Measurements from ENCODE around the gene MGAT3.
A peak's percentile ranks its signal among the peaks of the same experiment; 100 is the strongest.
"Not testable (repeated sequence)": the region's sequence is repeated elsewhere in the genome, so short reads cannot be mapped to it uniquely, and the experiment has no call there.

MGAT3 gene

DNA sequence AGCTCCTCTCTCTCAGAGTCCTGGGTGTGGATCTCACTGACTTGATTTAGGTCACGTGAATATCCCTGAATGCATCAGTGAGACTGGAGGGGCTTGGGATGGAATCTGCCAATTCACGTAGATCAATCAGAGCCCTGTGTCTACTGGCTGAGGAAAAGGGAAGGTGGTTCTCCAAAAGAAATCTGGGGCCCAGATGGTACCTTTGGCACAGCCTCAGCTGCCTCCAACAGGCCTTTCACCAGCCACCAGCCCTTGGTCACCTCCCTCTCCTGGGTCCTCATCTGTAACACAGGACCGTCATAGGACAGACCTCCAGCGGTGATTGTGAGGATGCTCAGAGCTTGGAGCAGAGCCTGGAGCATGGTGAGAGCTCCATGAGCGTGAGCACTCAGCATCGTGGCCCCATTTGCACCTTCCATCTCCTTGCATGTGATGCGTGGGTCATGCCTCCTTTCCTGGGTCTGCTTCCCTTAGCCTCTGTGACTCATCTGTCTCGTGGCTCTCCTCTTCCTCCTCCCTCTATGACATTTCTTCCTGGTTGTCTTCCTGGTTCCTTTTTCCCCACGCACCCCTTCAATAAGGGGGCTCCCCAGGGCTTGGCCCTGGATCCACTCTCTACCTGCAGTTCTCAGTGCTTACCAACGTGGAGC lies 37.8 kb downstream of the MGAT3 start:
- no peaks in the 10 kb centered on the region for H3K9me3 Mint-ChIP-seq
- DNase-seq (ENCODE audit: low spot score in 2 of 2): no peak
- no peak overlapping the region for H3K4me3 Mint-ChIP-seq
- H3K27me3 Mint-ChIP-seq: no peaks in the 10 kb centered on the region
- H3K36me3 Mint-ChIP-seq (ENCODE audit: insufficient read depth): no peaks in the 10 kb centered on the region
- no peak for ATAC-seq (replicated peaks; ENCODE audit: extremely low read depth, poor library complexity, severe bottlenecking)
- H3K4me1 Mint-ChIP-seq: peaks cover 18% of the 10 kb centered on the region
- H3K27ac Mint-ChIP-seq (ENCODE audit: low read depth): peak overlapping the region; percentile 33

DNA sequence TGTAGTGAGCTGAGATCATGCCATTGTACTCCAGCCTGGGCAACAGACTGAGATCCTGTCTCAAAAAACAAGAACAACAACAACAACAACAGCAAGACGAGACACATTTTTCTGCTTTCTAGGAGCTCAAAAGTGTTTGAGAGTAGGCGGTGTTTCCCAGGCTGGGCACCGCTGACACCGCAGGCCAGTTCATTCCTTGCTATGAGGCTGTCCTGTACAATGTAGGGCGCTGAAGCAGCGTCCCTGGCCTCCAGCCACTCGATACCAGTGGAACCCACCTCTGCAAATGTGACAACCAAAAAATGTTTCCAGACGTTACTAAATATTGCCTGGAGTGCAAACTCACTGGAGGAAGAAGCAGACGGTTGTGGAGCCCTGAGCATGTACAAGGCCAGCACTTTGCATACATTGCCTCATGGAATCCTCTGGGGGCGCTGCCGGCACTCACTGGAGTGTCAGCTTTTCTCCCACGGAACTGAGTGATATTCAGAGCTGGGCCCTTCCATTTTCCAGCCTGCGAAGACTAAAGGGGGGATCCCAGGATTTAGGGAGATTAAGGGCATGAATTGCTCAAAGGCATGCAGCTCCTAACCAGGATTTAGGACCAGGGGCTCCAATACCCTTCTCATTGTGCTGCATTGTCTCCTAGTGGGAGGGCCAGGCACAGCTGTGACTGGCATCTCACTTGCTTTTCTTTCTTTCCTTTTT lies 39.5 kb downstream of the MGAT3 start:
- no peak for DNase-seq (ENCODE audit: low spot score in 2 of 2)
- no peak overlapping the region for H3K27ac Mint-ChIP-seq (ENCODE audit: low read depth)

DNA sequence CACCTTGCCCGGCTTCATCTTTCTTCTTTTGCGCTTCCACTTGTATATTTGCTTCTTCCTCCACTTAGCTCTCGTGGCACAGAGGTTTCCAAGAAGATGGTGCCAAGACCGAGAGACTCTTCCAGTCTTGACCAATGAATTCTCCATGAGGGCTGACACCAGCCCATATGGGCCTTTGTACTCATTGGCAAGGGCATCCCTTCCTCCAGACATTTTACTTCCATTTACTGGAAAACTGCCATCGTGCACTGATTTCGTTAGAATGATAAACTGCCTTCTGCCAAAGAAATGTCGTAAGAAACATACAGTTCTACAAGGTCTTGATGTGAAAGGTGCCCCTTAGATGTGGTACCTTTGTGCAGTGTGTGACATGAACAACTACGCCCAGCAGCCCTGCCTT lies 40.6 kb downstream of the MGAT3 start:
- no peak overlapping the region for H3K27ac Mint-ChIP-seq (ENCODE audit: low read depth)
- no peak for ATAC-seq (replicated peaks; ENCODE audit: extremely low read depth, poor library complexity, severe bottlenecking)
- peaks cover 24% of the 10 kb centered on the region for H3K4me1 Mint-ChIP-seq
- no peak overlapping the region for H3K4me3 Mint-ChIP-seq
- DNase-seq (ENCODE audit: low spot score in 2 of 2): no peak
- H3K27me3 Mint-ChIP-seq: no peaks in the 10 kb centered on the region
- no peaks in the 10 kb centered on the region for H3K9me3 Mint-ChIP-seq
- H3K36me3 Mint-ChIP-seq (ENCODE audit: insufficient read depth): peaks cover 6% of the 10 kb centered on the region

More for the DNA sequence above, 39.5 kb downstream of the MGAT3 start:
- Mint-ChIP-seq H3K9me3 (no peaks in the 10 kb centered on the region), H3K4me1 (peaks cover 12% of the 10 kb centered on the region), H3K36me3 (ENCODE audit: insufficient read depth) (peaks cover under 1% of the 10 kb centered on the region), H3K27me3 (no peaks in the 10 kb centered on the region), H3K4me3 (no peak overlapping the region)
- ATAC-seq (replicated peaks; ENCODE audit: extremely low read depth, poor library complexity, severe bottlenecking): no peak

DNA sequence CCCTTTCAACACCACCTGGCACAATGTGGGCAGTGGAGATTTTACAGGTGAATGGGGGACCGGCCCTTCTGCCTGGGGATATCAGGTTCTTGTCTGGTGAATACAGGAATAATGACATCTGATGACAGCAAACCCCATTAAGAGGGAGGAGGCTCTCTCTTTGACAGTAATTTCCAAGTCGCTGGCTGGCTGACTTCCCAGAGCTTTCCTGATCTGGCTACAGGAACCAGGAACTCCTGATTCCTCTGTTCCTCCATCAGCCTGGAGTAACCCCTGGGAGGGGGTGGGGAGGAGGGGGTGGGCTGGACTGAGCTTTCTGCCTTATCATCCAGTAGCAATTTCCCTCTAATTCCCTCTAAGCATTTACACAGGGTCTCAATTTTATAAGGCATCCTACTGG lies 41.6 kb downstream of the MGAT3 start:
- Mint-ChIP-seq H3K4me1 (peaks cover 26% of the 10 kb centered on the region), H3K4me3 (no peak overlapping the region), H3K36me3 (ENCODE audit: insufficient read depth) (peaks cover 6% of the 10 kb centered on the region), H3K27ac (ENCODE audit: low read depth) (no peak overlapping the region), H3K27me3 (no peaks in the 10 kb centered on the region), H3K9me3 (no peaks in the 10 kb centered on the region)
- no peak for DNase-seq (ENCODE audit: low spot score in 2 of 2)
- ATAC-seq (replicated peaks; ENCODE audit: extremely low read depth, poor library complexity, severe bottlenecking): no peak

DNA sequence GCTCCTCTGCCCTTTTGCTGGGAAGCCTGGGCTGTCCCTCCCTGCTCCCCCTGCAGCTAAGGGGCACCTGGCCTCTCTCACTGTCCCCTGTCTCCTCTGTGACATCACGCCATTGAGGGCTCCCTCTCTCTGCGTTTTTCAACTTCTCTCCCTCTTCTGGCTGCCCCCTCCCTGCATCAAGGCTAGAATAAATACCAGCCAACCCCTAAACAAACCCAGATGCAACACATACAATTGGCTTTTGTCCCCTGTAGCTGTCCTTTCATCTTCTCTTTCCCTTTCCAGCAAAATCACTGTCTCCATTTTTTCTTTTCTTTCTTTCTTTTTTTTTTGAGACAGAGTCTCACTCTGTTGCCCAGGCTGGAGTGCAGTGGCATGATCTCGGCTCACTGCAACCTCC lies 42.0 kb downstream of the MGAT3 start:
- peaks cover 9% of the 10 kb centered on the region for H3K36me3 Mint-ChIP-seq (ENCODE audit: insufficient read depth)
- DNase-seq (ENCODE audit: low spot score in 2 of 2) (no peak), ATAC-seq (replicated peaks; ENCODE audit: extremely low read depth, poor library complexity, severe bottlenecking) (no peak)
- no peaks in the 10 kb centered on the region for H3K9me3 Mint-ChIP-seq
- H3K27me3 Mint-ChIP-seq: no peaks in the 10 kb centered on the region
- no peak overlapping the region for H3K4me3 Mint-ChIP-seq
- no peak overlapping the region for H3K27ac Mint-ChIP-seq (ENCODE audit: low read depth)
- H3K4me1 Mint-ChIP-seq: peaks cover 28% of the 10 kb centered on the region

DNA sequence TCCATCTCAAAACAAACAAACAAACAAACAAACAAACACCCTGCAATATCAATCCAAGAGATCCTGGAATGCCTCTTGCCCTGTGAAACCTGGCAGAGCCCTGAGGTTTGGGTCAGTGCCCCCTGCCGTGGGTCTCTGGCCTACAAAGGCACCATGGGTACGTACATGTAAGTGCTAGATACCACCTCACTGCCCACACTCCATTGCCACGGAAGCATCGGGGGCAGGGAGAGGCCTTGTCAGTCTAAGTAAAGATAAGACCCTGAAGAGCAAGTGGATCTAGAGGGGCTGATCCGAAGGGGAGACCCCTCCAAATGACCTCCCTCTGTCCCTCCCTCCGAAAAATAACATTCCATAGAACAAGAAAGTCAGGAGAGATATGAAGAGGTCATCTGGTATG lies 43.3 kb downstream of the MGAT3 start:
- DNase-seq (ENCODE audit: low spot score in 2 of 2) (no peak), ATAC-seq (replicated peaks; ENCODE audit: extremely low read depth, poor library complexity, severe bottlenecking) (no peak)
- H3K4me3 Mint-ChIP-seq: no peak overlapping the region
- H3K27ac Mint-ChIP-seq (ENCODE audit: low read depth): no peak overlapping the region
- H3K4me1 Mint-ChIP-seq: peaks cover 33% of the 10 kb centered on the region
- no peaks in the 10 kb centered on the region for H3K9me3 Mint-ChIP-seq
- peaks cover 17% of the 10 kb centered on the region for H3K36me3 Mint-ChIP-seq (ENCODE audit: insufficient read depth)
- H3K27me3 Mint-ChIP-seq: no peaks in the 10 kb centered on the region

DNA sequence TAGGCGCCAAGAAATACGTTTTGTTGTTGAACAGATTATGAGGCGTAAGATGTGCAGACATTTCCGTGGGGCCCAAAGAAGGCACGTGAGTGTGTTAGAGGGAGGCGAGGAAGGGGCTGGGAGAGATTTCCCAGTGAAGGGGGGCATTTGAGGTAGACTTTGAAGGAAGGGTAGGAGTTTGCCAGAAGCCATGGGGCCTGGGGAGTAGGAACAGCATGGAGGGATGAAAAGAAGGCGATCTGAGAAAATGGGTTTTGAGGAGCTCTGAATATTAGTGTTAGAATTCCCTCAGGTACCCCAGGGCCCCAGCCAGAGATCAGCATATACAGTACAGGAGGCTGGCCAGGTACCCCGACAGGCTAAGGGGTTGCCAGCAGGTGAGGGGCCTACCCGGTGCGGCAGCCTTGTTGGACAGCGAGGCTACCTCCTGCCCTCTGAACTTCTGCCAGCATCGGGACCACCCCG lies 44.9 kb downstream of the MGAT3 start:
- Mint-ChIP-seq H3K4me1 (peaks cover 48% of the 10 kb centered on the region), H3K36me3 (ENCODE audit: insufficient read depth) (peaks cover 32% of the 10 kb centered on the region), H3K27ac (ENCODE audit: low read depth) (peak overlapping the region; percentile 93), H3K27me3 (no peaks in the 10 kb centered on the region), H3K4me3 (peak overlapping the region; percentile 88), H3K9me3 (no peaks in the 10 kb centered on the region)
- DNase-seq (ENCODE audit: low spot score in 2 of 2): no peak
- ATAC-seq (replicated peaks; ENCODE audit: extremely low read depth, poor library complexity, severe bottlenecking): peak; percentile 39

DNA sequence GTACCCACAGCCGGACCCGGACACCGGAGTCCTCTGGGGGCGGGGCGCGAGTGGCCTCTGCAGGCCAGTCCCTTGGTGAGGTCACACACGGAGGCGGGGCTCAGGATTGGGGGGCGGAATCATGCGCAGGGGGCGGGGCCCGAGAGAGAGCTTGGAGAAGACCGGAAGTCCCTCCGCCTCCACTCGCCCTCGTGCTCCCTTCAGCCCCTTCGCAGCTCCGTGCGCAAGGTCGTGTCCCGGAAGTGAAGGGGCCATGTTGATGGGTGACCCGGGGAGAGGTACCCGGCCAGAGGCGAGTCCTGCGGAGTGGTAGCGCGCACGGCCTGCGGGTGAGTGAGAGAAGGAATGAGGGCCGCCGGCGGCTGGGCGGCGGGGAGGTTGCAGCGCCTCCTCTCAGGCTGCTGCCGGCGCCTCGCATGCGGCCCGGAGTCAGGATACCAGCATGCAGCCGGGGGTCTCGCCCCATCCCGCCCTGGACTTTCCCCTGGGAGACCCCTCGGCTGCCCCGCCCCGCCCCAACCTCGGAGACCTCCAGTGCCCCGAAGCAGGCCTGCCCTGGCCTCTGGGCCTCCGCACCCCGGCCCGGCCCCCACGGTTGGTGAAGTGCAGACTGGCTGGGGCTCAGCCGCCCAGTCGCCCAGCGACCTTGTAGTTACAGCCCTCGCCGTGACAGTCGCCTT lies 45.4 kb downstream of the MGAT3 start, which contains the start of gene MIEF1:
Gene MIEF1, plus strand, starts transcription at position 182 of the 680 bp plus-strand sequence. CDS start 9,005 bp downstream, outside the sequence.
- Mint-ChIP-seq H3K27me3 (no peaks in the 10 kb centered on the region), H3K9me3 (no peaks in the 10 kb centered on the region), H3K4me3 (peak within 1 kb of the TSS; percentile 88), H3K36me3 (ENCODE audit: insufficient read depth) (peaks cover 37% of the 10 kb centered on the region), H3K4me1 (peaks cover 51% of the 10 kb centered on the region), H3K27ac (ENCODE audit: low read depth) (peak within 1 kb of the TSS; percentile 93)
- peak; percentile 73 to 77 for DNase-seq (ENCODE audit: low spot score in 2 of 2)
- ATAC-seq (replicated peaks; ENCODE audit: extremely low read depth, poor library complexity, severe bottlenecking): peak; percentile 97

DNA sequence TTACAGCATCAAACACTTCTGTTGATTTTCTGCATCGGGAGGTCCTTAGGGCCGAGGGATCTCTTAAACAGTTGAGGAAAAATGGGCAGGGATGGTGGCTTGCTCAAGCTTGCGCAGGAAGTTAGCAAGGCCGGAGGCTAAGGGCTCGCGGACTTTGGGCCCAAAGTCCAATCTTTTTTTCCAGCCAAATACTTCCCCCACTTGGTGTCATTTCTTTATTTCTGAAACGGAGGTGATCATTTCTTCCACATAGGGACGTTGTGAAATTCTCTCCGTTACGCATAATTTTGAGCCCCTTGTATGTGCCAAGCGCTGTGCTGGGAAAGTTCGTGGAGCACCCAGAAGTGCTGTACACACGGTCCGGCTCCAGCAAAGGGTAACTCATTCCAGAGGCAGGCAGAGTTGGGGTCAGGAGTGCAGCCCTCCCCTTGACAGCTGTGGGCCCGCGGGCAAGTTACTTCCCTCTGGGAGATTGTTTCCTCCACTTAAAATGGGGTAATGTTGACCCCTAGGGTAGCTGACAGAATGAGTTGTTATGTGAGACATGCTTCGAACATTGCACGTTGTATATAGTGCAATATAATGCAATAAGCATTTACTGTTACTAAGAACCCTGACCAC lies 46.1 kb downstream of the MGAT3 start:
- ATAC-seq (replicated peaks; ENCODE audit: extremely low read depth, poor library complexity, severe bottlenecking) (no peak), DNase-seq (ENCODE audit: low spot score in 2 of 2) (no peak)
- no peaks in the 10 kb centered on the region for H3K9me3 Mint-ChIP-seq
- peaks cover 51% of the 10 kb centered on the region for H3K4me1 Mint-ChIP-seq
- peak overlapping the region; percentile 88 for H3K4me3 Mint-ChIP-seq
- no peaks in the 10 kb centered on the region for H3K27me3 Mint-ChIP-seq
- H3K27ac Mint-ChIP-seq (ENCODE audit: low read depth): peak overlapping the region; percentile 93
- peaks cover 41% of the 10 kb centered on the region for H3K36me3 Mint-ChIP-seq (ENCODE audit: insufficient read depth)

DNA sequence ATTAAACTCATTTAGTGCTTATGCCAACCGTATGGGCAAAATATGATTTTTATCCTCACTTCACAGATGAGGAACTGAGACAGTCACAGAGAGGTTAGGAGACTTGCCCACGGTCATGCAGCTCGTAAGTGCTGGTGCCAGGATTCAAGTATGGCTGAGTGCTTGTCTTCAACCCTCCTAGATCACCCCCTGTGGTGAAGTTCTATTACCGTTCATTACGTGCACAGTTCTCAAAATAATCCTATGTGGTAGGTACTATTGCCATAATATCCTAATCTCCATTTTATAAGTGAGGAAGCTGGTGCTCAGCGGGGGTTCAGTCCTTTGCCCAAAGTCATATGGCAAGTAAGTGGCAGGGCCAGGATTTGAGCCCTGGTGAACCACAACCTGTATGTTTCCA lies 46.8 kb downstream of the MGAT3 start:
- peaks cover 47% of the 10 kb centered on the region for H3K36me3 Mint-ChIP-seq (ENCODE audit: insufficient read depth)
- H3K9me3 Mint-ChIP-seq: no peaks in the 10 kb centered on the region
- DNase-seq (ENCODE audit: low spot score in 2 of 2) (no peak), ATAC-seq (replicated peaks; ENCODE audit: extremely low read depth, poor library complexity, severe bottlenecking) (no peak)
- H3K4me3 Mint-ChIP-seq: peak overlapping the region; percentile 88
- peaks cover 58% of the 10 kb centered on the region for H3K4me1 Mint-ChIP-seq
- H3K27ac Mint-ChIP-seq (ENCODE audit: low read depth): no peak overlapping the region
- H3K27me3 Mint-ChIP-seq: no peaks in the 10 kb centered on the region

DNA sequence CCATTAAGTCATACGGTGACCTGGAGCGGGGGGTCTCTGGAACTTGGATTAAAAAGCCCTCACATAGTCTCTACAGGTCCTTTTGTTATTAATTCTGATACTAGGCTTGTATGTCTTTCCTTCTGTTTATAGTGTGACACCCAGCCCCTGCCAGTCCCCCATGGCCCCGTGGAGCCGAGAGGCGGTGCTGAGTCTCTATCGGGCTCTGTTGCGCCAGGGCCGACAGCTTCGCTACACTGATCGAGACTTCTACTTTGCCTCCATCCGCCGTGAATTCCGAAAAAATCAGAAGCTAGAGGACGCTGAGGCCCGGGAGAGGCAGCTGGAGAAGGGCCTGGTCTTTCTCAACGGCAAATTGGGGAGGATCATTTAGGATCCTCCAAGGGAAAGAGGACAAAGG lies 47.3 kb downstream of the MGAT3 start:
- Mint-ChIP-seq H3K36me3 (ENCODE audit: insufficient read depth) (peaks cover 48% of the 10 kb centered on the region), H3K4me1 (peaks cover 63% of the 10 kb centered on the region), H3K27me3 (no peaks in the 10 kb centered on the region), H3K27ac (ENCODE audit: low read depth) (no peak overlapping the region), H3K9me3 (no peaks in the 10 kb centered on the region), H3K4me3 (peak overlapping the region; percentile 88)
- no peak for ATAC-seq (replicated peaks; ENCODE audit: extremely low read depth, poor library complexity, severe bottlenecking)
- DNase-seq (ENCODE audit: low spot score in 2 of 2): no peak

DNA sequence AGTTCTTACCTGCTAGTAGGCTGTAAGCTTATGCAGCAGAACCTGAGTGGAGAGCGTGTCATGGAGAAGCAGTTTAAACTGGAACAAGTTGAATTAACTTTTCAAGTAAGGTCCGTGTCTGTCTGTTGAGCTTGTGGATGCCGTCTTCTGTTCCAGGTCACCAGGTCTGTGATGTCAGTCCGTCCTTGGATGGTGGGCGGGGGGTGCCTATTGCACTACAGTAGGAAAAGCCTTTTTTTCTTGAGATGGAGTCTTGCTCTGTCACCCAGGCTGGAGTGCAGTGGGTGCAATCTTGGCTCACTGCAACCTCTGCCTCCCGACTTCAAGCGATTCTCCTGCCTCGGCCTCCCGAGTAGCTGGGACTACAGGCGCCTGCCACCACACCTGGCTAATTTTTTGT lies 50.2 kb downstream of the MGAT3 start:
- peaks cover 62% of the 10 kb centered on the region for H3K4me1 Mint-ChIP-seq
- not testable (repeated sequence) for H3K4me3 Mint-ChIP-seq; H3K9me3 Mint-ChIP-seq; H3K27ac Mint-ChIP-seq (ENCODE audit: low read depth); H3K27me3 Mint-ChIP-seq; DNase-seq (ENCODE audit: low spot score in 2 of 2); ATAC-seq (replicated peaks; ENCODE audit: extremely low read depth, poor library complexity, severe bottlenecking)
- peaks cover 52% of the 10 kb centered on the region for H3K36me3 Mint-ChIP-seq (ENCODE audit: insufficient read depth)
